ENCODE data around the gene RILPL2.
"Not testable (repeated sequence)": the region's sequence is repeated elsewhere in the genome, so short reads cannot be mapped to it uniquely, and the experiment has no call there.

RILPL2 gene

GRCh38 chr12:123449249-123449733, 12.8 kb upstream of the RILPL2 start:
- no peak for DNase-seq

- DNase-seq, result no peak
These were observed 9.8 kb upstream of the RILPL2 start for GRCh38 chr12:123446333-123446713.

DNA sequence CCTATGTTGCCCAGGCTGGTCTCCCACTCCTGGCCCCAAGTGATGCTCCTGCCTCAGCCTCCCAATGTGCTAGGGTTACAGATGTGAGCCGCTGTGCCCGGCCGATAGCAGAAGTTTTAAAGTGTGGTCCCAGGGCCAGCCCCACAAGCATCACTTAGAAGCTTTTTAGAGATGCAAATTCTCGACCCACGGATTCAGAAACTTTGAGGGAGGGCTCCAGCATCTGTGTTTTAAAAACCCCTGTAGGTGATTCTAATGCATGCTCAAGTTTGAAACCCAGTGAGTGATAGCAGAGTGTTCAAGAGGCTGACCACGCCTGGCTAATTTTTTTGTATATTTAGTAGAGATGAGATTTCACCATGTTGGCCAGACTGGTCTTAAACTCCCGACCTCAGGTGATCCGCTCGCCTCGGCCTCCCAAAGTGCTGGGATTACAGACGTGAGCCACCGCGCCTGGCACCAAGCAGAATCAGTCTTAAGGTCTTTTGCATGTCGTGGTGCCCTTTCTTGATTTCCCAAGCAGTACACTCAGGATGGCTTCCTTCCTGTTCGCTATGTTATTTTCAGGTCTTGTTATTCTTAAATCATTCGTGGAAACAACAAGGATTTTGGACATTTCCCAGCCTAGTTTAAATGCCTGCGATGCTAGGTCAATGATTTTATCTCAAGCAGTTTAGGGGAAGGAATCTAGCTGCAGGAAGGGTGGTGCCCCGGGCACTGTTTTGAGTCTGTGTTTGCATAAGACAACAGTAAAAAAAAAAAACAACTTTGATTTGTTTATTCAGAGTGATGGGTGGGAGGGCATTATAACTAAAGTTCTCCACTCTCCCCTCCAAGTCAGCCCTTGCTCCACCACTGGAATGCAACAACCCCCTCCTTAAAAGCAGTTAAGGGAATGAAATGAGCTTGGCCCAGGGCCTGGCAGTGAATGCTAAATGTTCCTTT, 9.2 kb upstream of the RILPL2 start:
- no peak for DNase-seq

- DNase-seq, result no peak
These were observed 7.9 kb upstream of the RILPL2 start for GRCh38 chr12:123444092-123445026.

DNA sequence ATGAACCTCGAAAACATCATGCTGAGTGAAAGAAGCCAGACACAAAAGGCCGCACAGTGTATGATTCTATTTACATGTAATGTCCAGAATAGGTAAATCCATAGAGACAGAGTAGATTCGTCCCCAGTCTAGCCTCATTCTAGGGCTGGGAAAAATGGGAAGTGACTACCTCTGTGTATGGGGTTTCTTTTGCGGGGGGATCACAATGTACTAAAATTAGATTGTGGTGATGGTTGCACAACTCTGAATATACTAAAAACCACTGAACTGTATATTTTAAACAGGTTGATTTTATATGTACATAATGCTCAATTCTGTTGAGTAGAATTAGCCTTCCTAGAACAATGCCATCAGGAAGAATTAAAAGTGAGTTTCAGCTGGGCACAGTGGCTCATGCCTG, 6.3 kb upstream of the RILPL2 start:
- no peak for DNase-seq

- DNase-seq, result no peak
These were observed 5.2 kb upstream of the RILPL2 start for GRCh38 chr12:123441523-123442164.

DNA sequence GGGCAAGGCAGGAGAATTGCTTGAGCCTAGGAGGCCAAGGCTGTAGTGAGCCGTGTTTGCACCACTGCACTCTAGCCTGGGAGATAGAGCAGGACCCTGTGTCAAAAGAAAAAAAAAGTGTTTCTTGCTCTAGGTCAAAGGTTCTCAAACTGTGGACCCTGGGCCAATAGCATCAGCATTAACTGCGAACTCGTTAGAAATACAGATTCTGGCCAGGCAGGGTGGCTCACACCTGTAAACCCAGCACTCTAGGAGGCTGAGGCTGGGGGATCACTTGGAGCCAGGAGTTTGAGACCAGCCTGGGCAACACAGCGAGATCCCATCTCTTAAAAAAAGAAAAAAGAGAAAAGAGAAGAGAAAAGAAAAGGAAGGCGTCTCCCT, 858 bp downstream of the RILPL2 start:
- no peak for DNase-seq

- no peak for DNase-seq
These were observed 2.9 kb downstream of the RILPL2 start for GRCh38 chr12:123433615-123434014.

DNA sequence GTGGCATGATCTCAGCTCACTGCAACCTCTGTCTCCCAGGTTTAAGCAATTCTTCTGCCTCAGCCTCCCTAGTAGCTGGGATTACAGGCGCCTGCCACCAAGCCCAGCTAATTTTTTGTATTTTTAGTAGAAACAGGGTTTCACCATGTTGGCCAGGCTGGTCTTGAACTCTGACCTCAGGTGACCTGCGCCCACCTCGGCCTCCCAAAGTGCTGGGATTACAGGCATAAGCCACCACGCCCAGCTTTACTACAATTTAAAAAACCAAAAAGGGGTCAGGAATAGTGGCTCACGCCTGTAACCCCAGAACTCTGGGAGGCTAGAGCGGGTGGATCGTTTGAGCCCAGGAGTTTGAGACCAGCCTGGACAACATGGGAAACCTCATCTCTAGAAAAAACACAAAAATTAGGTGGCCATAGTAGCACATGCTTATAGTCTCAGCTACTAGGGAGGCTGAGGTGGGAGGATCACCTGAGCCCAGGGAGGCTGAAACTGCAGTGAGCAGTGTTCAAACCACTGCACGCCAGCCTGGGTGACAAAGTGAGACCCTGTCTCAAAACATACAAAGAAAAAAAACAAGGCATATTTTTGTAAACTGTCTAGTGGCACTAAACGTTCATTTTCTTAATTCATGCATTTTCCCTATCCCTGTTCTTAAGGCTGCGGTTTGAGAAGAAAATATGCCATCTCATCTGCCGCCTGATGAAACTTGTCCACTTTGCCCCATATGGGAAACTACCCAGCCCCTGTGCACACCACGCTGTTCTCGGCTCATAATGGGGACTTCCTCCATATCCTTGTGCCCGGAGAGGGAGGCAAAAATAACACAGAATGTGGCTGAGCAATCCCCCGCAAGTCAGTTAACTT, 4.3 kb downstream of the RILPL2 start:
- peak; percentile 42 for DNase-seq

DNA sequence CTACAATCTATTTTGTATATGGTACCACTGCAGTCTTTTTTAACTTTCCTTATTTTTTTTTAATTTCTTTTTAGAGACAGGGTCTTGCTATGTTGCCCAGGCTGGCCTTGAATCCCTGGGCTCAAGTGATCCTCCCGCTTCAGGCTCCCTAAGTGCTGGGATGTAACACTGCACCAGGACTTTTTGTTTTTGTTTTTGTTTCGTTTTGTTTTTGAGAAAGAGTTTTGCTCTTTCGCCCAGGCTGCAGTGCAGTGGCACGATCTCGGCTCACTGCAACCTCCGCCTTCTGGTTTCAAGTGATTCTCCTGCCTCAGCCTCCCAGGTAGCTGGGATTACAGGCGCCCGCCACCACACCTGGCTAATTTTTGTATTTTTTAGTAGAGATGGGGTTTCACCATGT, 7.4 kb downstream of the RILPL2 start:
- DNase-seq, result not testable (repeated sequence)

DNA sequence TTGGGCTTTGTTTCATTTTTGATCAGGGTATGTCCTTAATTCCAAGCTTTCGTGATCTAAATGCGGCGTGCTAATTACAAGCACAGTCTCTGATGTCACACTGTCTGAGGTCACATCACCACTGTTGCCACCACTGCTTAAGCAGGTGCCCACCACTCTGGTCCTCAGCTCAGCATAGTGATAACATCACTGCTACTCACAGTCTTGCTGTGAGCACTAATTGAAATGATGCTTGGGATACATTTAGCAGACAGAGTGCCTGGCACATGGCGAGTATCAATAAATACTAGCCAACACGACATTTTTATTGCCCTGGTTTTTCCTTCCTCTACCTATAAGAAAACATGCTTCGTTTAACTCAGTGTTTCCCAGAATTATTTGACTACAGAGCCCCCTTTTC, 7.9 kb downstream of the RILPL2 start:
- no peak for DNase-seq

- DNase-seq, result no peak
These were observed 9.3 kb downstream of the RILPL2 start for GRCh38 chr12:123427036-123427769.

GRCh38 chr12:123421314-123421713, 15.2 kb downstream of the RILPL2 start:
- no peak for DNase-seq

DNA sequence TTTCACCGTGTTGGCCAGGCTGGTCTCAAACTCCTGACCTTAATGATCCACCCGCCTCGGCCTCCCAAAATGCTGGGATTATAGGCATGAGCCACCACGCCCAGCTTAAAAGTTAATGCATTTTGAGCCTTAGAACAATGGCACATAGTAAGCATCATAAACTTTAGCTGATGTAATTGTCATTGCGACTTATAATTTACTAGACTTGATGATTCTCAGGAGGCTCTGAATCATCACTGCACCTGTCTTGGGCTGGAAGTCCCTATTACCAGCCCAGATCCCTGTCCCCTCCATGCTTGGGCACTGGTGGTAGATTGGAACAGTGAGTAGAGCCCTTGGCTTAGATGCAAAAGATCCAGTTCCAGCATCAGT, 26.5 kb downstream of the RILPL2 start:
- no peak for DNase-seq

DNA sequence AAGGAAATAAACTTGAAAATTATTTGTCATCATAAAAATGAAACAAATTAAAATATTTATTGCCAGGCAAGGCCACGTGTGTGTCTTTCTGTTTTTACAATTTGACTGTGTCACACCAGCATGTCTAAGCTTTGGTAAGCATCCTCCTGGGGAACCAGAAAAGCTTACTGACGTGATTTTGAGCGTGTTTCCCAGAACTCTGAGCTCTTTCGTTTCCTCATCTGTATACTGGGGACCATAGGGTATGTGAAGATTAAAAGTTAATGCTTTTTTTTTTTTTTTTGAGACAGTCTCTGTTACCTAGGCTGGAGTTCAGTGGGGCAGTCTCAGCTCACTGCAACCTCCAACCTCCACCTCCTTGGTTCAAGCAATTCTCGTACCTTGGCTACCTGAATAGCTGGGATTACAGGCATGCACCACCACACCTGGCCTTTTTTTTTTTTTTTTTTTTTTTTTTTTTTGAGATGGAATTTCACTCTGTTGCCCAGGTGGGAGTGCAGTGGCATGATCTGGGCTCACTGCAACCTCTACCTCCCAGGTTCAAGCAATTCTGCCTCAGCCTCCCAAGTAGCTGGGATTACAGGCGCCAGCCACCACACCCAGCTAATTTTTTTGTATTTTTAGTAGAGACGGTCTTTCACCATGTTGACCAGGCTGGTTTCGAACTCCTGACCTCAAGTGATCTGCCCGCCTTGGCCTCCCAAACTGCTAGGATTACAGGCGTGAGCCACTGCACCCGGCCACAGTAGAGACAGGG, 27.0 kb downstream of the RILPL2 start:
- not testable (repeated sequence) for DNase-seq

- not testable (repeated sequence) for DNase-seq
These were observed 27.9 kb downstream of the RILPL2 start for GRCh38 chr12:123408619-123409018.

- DNase-seq, result not testable (repeated sequence)
These were observed 28.6 kb downstream of the RILPL2 start for GRCh38 chr12:123407934-123408333.

DNA sequence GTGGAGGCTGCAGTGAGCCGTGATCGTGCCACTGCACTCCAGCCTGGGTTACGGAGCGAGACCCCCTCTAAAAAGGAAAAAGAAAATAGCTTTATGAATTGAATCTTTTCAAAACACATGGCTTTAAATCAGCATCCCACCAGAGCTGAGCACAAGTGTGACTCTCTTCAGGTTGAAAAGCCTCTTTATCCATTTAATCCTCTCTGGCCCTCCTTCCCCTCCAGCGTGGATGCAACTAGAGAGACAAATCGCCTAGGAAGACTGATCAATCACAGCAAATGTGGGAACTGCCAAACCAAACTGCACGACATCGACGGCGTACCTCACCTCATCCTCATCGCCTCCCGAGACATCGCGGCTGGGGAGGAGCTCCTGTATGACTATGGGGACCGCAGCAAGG, 29.2 kb downstream of the RILPL2 start:
- not testable (repeated sequence) for DNase-seq

- DNase-seq, result no peak
These were observed 31.9 kb downstream of the RILPL2 start for GRCh38 chr12:123404581-123404980.
